Endodermal cell (in vitro differentiated cells): ENCODE data around the gene IFT27. TPM values are rescaled to one million over a fixed set of nuclear protein-coding genes. Genes with fewer than 3 reads are reported as not detected.

Source experiments
- DNase-seq: peaks from one replicate; pipeline ENCODE4 v3.0.0-alpha.2; 2017
- H3K27ac ChIP-seq: 2 replicates; pipeline ENCODE4 v1.5.1; 2013; ENCODE audit warnings: mild to moderate bottlenecking, low read depth, low read length, moderate library complexity
- H3K27me3 ChIP-seq: 2 replicates; pipeline ENCODE4 v1.6.1; 2013; ENCODE audit warnings: mild to moderate bottlenecking, low read length, moderate library complexity; ENCODE audit not compliant: insufficient read depth, control insufficient read depth, poor library complexity, severe bottlenecking
- H3K36me3 ChIP-seq: 2 replicates; pipeline ENCODE4 v1.7.0; 2013; ENCODE audit warnings: mild to moderate bottlenecking, low read length, moderate library complexity; ENCODE audit not compliant: control insufficient read depth, insufficient read depth
- H3K4me1 ChIP-seq: one replicate; pipeline ENCODE4 v1.7.0; 2013; ENCODE audit warnings: low read length; ENCODE audit not compliant: control insufficient read depth, insufficient read depth
- H3K4me3 ChIP-seq: 2 replicates; pipeline ENCODE4 v1.5.1; 2013; ENCODE audit warnings: mild to moderate bottlenecking, low read length, moderate library complexity
- H3K9ac ChIP-seq: 2 replicates; pipeline ENCODE4 v1.6.1; 2013; ENCODE audit warnings: mild to moderate bottlenecking, low read length, moderate library complexity; ENCODE audit not compliant: poor library complexity, severe bottlenecking; ENCODE audit errors: extremely low read depth
- H3K9me3 ChIP-seq: 2 replicates; pipeline ENCODE4 v1.6.1; 2013; ENCODE audit warnings: mild to moderate bottlenecking, low read length, moderate library complexity; ENCODE audit not compliant: control insufficient read depth
- H3K27ac Mint-ChIP-seq: 2 replicates; pipeline ENCODE4 v1.8.0; 2020; ENCODE audit warnings: mixed read lengths
- H3K27me3 Mint-ChIP-seq: 2 replicates; pipeline ENCODE4 v1.8.0; 2021; ENCODE audit warnings: mild to moderate bottlenecking, mixed read lengths; ENCODE audit not compliant: insufficient read depth
- H3K36me3 Mint-ChIP-seq: 2 replicates; pipeline ENCODE4 v1.8.0; 2020; ENCODE audit warnings: low read depth, mixed read lengths
- H3K4me1 Mint-ChIP-seq: 2 replicates; pipeline ENCODE4 v1.8.0; 2020; ENCODE audit warnings: mixed read lengths
- H3K4me3 Mint-ChIP-seq: 2 replicates; pipeline ENCODE4 v1.8.0; 2020; ENCODE audit warnings: mild to moderate bottlenecking, moderate library complexity, mixed read lengths
- H3K9me3 Mint-ChIP-seq: 2 replicates; pipeline ENCODE4 v1.8.0; 2020; ENCODE audit warnings: mild to moderate bottlenecking, mixed read lengths
- CTCF ChIP-seq: fragments of 200-600 bp; sonication (generic); conservative IDR thresholded peaks from 2 replicates; pipeline ENCODE4 v1.5.0; 2021; ENCODE audit warnings: antibody characterized with exemption, mild to moderate bottlenecking
- WGBS, 2 experiments: methylation state at CpG; one replicate each; pipeline versions ENCODE4 v1.1.5 to v1.1.7; 2013; ENCODE audit warnings: missing lambda C conversion rate in 2 of 2, mixed read lengths in 1 of 2; ENCODE audit not compliant: insufficient coverage in 1 of 2, insufficient read length in 1 of 2; 5-methylcytosine and 5-hydroxymethylcytosine counted together
- total RNA-seq, 2 donors: library from RNA; stranded (reverse); fragmentation: NEBNext Ultra II Directional in 1 of 2; extraction: Animal tissue kit (Norgen Biotek cat#: 25700) in 1 of 2; gene quantifications; 2 replicates in 1 of 2; 3 replicates in 1 of 2; pipeline ENCODE4 v1.2.1, GENCODE V29; 2021

Gene IFT27
- total RNA-seq, 2 donors from 2014 or later: 49.8 to 65.2 TPM

DNA sequence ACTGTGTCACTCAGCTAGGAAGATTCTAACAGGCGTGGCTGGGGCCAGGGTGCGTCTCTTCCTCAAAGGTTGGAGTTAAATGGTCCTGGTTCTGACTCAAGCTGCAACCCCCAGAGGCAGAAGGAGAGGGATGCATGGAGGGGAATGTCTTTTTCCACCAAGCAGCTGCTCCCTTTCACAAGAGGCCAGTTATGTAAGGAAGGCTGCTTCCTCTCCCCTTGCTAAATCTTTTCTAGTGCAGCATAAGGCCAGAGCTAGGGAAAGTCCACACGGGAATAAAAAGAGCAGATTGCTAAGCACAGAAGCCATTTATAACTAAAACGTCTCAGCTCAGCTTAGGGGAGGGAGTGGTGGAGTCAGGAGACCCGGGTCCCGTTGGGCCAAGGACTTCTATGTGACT, 30.9 kb upstream of the IFT27 start:
- Mint-ChIP-seq H3K9me3 (no peaks in the 10 kb centered on the region), H3K4me1 (peaks cover 12% of the 10 kb centered on the region), H3K27me3 (peaks cover 6% of the 10 kb centered on the region), H3K36me3 (no peaks in the 10 kb centered on the region), H3K4me3 (no peak overlapping the region), H3K27ac (no peak overlapping the region)
- DNase-seq: no peak
- Histone ChIP-seq H3K4me1 (no peaks in the 10 kb centered on the region), H3K36me3 (no peaks in the 10 kb centered on the region), H3K9me3 (no peaks in the 10 kb centered on the region), H3K27me3 (peaks cover 10% of the 10 kb centered on the region), H3K27ac (no peak overlapping the region), H3K9ac (no peak overlapping the region), H3K4me3 (no peak overlapping the region)
- 81 to 83% methylated on average over 3 to 6 of the region's 6 CpGs for WGBS, 2 experiments
- no peak for TF ChIP-seq CTCF

GRCh38 chr22:36803358-36803757, 27.4 kb upstream of the IFT27 start:
- WGBS, 2 experiments: no CpG with 5 or more reads among the region's 1 CpG
- peaks cover 11% of the 10 kb centered on the region for H3K27me3 Mint-ChIP-seq
- Histone ChIP-seq H3K36me3 (no peaks in the 10 kb centered on the region), H3K27me3 (peaks cover 10% of the 10 kb centered on the region), H3K9ac (no peak overlapping the region), H3K27ac (no peak overlapping the region), H3K4me3 (no peak overlapping the region), H3K9me3 (no peaks in the 10 kb centered on the region), H3K4me1 (no peaks in the 10 kb centered on the region)
- no peaks in the 10 kb centered on the region for H3K36me3 Mint-ChIP-seq
- DNase-seq: no peak
- H3K4me1 Mint-ChIP-seq: peaks cover 9% of the 10 kb centered on the region
- H3K9me3 Mint-ChIP-seq: no peaks in the 10 kb centered on the region
- no peak overlapping the region for H3K4me3 Mint-ChIP-seq
- no peak overlapping the region for H3K27ac Mint-ChIP-seq
- no peak for TF ChIP-seq CTCF

- DNase-seq: no peak
Measured at GRCh38 chr22:36798674-36799066, 22.8 kb upstream of the IFT27 start.

More at GRCh38 chr22:36798674-36799066, 22.8 kb upstream of the IFT27 start:
- Histone ChIP-seq H3K27me3 (peaks cover 5% of the 10 kb centered on the region), H3K9ac (no peak overlapping the region), H3K4me3 (no peak overlapping the region), H3K36me3 (no peaks in the 10 kb centered on the region), H3K27ac (no peak overlapping the region), H3K4me1 (no peaks in the 10 kb centered on the region), H3K9me3 (no peaks in the 10 kb centered on the region)
- peaks cover 7% of the 10 kb centered on the region for H3K27me3 Mint-ChIP-seq
- H3K36me3 Mint-ChIP-seq: no peaks in the 10 kb centered on the region
- no peak overlapping the region for H3K4me3 Mint-ChIP-seq
- H3K4me1 Mint-ChIP-seq: no peaks in the 10 kb centered on the region
- H3K27ac Mint-ChIP-seq: no peak overlapping the region
- WGBS, 2 experiments: 88 to 95% methylated on average over 8 to 11 of the region's 11 CpGs
- no peak for TF ChIP-seq CTCF
- no peaks in the 10 kb centered on the region for H3K9me3 Mint-ChIP-seq
